OCI-LY1 (cell line): Measurements from ENCODE around the gene HEXD.

Experiments
- H2AFZ ChIP-seq: fragments of 200-600 bp; sonication (generic), shearing (Covaris generic); 2 replicates; pipeline ENCODE4 v1.6.0; 2014; ENCODE audit warnings: antibody characterized with exemption, mild to moderate bottlenecking, low read length
- H3F3A ChIP-seq: fragments of 200-600 bp; sonication (generic), shearing (Covaris generic); 2 replicates; pipeline ENCODE4 v1.6.0; 2014; ENCODE audit warnings: mild to moderate bottlenecking, antibody characterized with exemption, low read length, moderate library complexity; ENCODE audit not compliant: insufficient read depth
- H3K27ac ChIP-seq: fragments of 200-600 bp; sonication (generic); 2 replicates; pipeline ENCODE4 v1.5.1; 2014; ENCODE audit warnings: low read length, mixed run types, mild to moderate bottlenecking, low read depth; ENCODE audit not compliant: poor library complexity, severe bottlenecking
- H3K27me3 ChIP-seq: fragments of 200-600 bp; sonication (generic); 2 replicates; pipeline ENCODE4 v1.6.0; 2014; ENCODE audit warnings: antibody characterized with exemption, mild to moderate bottlenecking, low read length, moderate library complexity; ENCODE audit not compliant: insufficient read depth
- H3K36me3 ChIP-seq: fragments of 200-600 bp; sonication (generic); 2 replicates; pipeline ENCODE4 v1.6.1; 2014; ENCODE audit warnings: mild to moderate bottlenecking, antibody characterized with exemption, low read length, moderate library complexity, mixed read lengths; ENCODE audit not compliant: insufficient read depth
- H3K4me1 ChIP-seq: fragments of 200-600 bp; sonication (generic); 2 replicates; pipeline ENCODE4 v1.5.1; 2014; ENCODE audit warnings: mild to moderate bottlenecking, low read length, moderate library complexity; ENCODE audit not compliant: insufficient read depth, severe bottlenecking
- H3K4me2 ChIP-seq: fragments of 200-600 bp; sonication (generic), shearing (Covaris generic); 2 replicates; pipeline ENCODE4 v1.6.1; 2014; ENCODE audit warnings: low read length
- H3K4me3 ChIP-seq: fragments of 200-600 bp; sonication (generic); 2 replicates; pipeline ENCODE4 v1.5.1; 2014; ENCODE audit warnings: low read length, low read depth, mild to moderate bottlenecking, mixed read lengths; ENCODE audit not compliant: poor library complexity, severe bottlenecking
- H3K79me2 ChIP-seq: fragments of 200-600 bp; shearing (Covaris generic); 2 replicates; pipeline ENCODE4 v1.6.1; 2016; ENCODE audit warnings: mixed run types, low read length, mixed read lengths; ENCODE audit not compliant: insufficient read depth
- H3K9ac ChIP-seq: fragments of 200-600 bp; sonication (generic), shearing (Covaris generic); 2 replicates; pipeline ENCODE4 v1.6.1; 2014; ENCODE audit warnings: mild to moderate bottlenecking, low read length, mixed read lengths
- H3K9me2 ChIP-seq: fragments of 200-600 bp; sonication (generic), shearing (Covaris generic); 2 replicates; pipeline ENCODE4 v1.6.1; 2014; ENCODE audit warnings: low read depth, mild to moderate bottlenecking, low read length, mixed read lengths
- H3K9me3 ChIP-seq: fragments of 200-600 bp; shearing (Covaris generic); 2 replicates; pipeline ENCODE4 v1.6.1; 2014; ENCODE audit warnings: low read length, mixed read lengths
- H4K20me1 ChIP-seq: fragments of 200-600 bp; sonication (generic), shearing (Covaris generic); 2 replicates; pipeline ENCODE4 v1.6.0; 2016; ENCODE audit warnings: mild to moderate bottlenecking, low read length; ENCODE audit not compliant: insufficient read depth
- EZH2 ChIP-seq: fragments of 200-600 bp; sonication (generic), shearing (Covaris generic); IDR thresholded peaks from 2 replicates; pipeline ENCODE4 v1.8.0; 2017; ENCODE audit warnings: borderline replicate concordance, mixed run types, mild to moderate bottlenecking, antibody characterized with exemption, low read length, moderate library complexity, mixed read lengths
- TF ChIP-seq, protein P1 (sequence below): fragments of 200-600 bp; sonication (generic), shearing (Covaris generic); IDR thresholded peaks from 2 replicates; pipeline ENCODE4 v1.5.1; 2017; ENCODE audit warnings: mild to moderate bottlenecking, antibody characterized with exemption, low read length, moderate library complexity, mixed read lengths

The HEXD gene

GRCh38 chr17:82434216-82434565 lies 16.0 kb downstream of the HEXD start:
- H2AFZ ChIP-seq: no peak overlapping the region
- no peak for TF ChIP-seq EZH2
- TF ChIP-seq, protein P1, sequence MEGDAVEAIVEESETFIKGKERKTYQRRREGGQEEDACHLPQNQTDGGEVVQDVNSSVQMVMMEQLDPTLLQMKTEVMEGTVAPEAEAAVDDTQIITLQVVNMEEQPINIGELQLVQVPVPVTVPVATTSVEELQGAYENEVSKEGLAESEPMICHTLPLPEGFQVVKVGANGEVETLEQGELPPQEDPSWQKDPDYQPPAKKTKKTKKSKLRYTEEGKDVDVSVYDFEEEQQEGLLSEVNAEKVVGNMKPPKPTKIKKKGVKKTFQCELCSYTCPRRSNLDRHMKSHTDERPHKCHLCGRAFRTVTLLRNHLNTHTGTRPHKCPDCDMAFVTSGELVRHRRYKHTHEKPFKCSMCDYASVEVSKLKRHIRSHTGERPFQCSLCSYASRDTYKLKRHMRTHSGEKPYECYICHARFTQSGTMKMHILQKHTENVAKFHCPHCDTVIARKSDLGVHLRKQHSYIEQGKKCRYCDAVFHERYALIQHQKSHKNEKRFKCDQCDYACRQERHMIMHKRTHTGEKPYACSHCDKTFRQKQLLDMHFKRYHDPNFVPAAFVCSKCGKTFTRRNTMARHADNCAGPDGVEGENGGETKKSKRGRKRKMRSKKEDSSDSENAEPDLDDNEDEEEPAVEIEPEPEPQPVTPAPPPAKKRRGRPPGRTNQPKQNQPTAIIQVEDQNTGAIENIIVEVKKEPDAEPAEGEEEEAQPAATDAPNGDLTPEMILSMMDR: no peak
- H3K27ac ChIP-seq: no peak overlapping the region
- H3K9me3 ChIP-seq: no peaks in the 10 kb centered on the region
- H3K9me2 ChIP-seq: no peaks in the 10 kb centered on the region
- H3F3A ChIP-seq: 0 out of 2 replicates have a peak, but pooled peaks cover 5% of the 10 kb centered on the region
- H3K4me1 ChIP-seq: peaks cover 18% of the 10 kb centered on the region
- no peaks in the 10 kb centered on the region for H4K20me1 ChIP-seq
- peaks cover 5% of the 10 kb centered on the region; the same call in 1 of the 2 replicates for H3K36me3 ChIP-seq
- H3K79me2 ChIP-seq: no peaks in the 10 kb centered on the region
- H3K4me2 ChIP-seq: no peak overlapping the region
- no peaks in the 10 kb centered on the region for H3K27me3 ChIP-seq
- no peak overlapping the region for H3K4me3 ChIP-seq
- no peak overlapping the region for H3K9ac ChIP-seq

GRCh38 chr17:82435103-82435502 lies 17.0 kb downstream of the HEXD start:
- Histone ChIP-seq H4K20me1 (no peaks in the 10 kb centered on the region), H3K4me2 (no peak overlapping the region), H3F3A (0 out of 2 replicates have a peak, but pooled peaks cover 5% of the 10 kb centered on the region), H3K9me2 (no peaks in the 10 kb centered on the region), H2AFZ (no peak overlapping the region), H3K4me3 (no peak overlapping the region), H3K4me1 (peaks cover 14% of the 10 kb centered on the region), H3K27ac (no peak overlapping the region), H3K27me3 (no peaks in the 10 kb centered on the region), H3K9ac (no peak overlapping the region), H3K79me2 (no peaks in the 10 kb centered on the region), H3K9me3 (no peaks in the 10 kb centered on the region), H3K36me3 (peaks cover 13% of the 10 kb centered on the region; the same call in 1 of the 2 replicates)
- TF ChIP-seq EZH2: no peak
- TF ChIP-seq, protein P1: no peak

GRCh38 chr17:82435601-82436583 lies 17.7 kb downstream of the HEXD start:
- Histone ChIP-seq H4K20me1 (no peaks in the 10 kb centered on the region), H3K27me3 (no peaks in the 10 kb centered on the region), H2AFZ (no peak overlapping the region), H3K4me1 (peaks cover 22% of the 10 kb centered on the region), H3K4me2 (no peak overlapping the region), H3K27ac (no peak overlapping the region), H3F3A (0 out of 2 replicates have a peak, but pooled peaks cover under 1% of the 10 kb centered on the region), H3K36me3 (peaks cover 16% of the 10 kb centered on the region; the same call in 1 of the 2 replicates), H3K4me3 (no peak overlapping the region), H3K9me3 (no peaks in the 10 kb centered on the region), H3K9ac (no peak overlapping the region), H3K9me2 (no peaks in the 10 kb centered on the region), H3K79me2 (no peaks in the 10 kb centered on the region)
- TF ChIP-seq EZH2: no peak
- TF ChIP-seq, protein P1: no peak
